CD4-positive, alpha-beta T cell treated with Interleukin-10 for 1 hour (primary cell): ENCODE data around the gene C1RL.

Experiments used
- DNase-seq: peaks from one replicate; pipeline ENCODE4 v3.0.0-alpha.2; 2020

C1RL gene

GRCh38 chr12:7091660-7092228 is 17.3 kb downstream of the C1RL start:
- no peak for DNase-seq

- DNase-seq = no peak
Observed at GRCh38 chr12:7091171-7091570, 17.8 kb downstream of the C1RL start.

GRCh38 chr12:7090222-7090998 is 18.6 kb downstream of the C1RL start:
- DNase-seq = no peak

- no peak for DNase-seq
Observed at GRCh38 chr12:7089196-7089871, 19.7 kb downstream of the C1RL start.

GRCh38 chr12:7083125-7083524 is 25.9 kb downstream of the C1RL start:
- DNase-seq = no peak

GRCh38 chr12:7081037-7081436 is 28.0 kb downstream of the C1RL start:
- no peak for DNase-seq

GRCh38 chr12:7079826-7080125 is 29.2 kb downstream of the C1RL start:
- no peak for DNase-seq

- DNase-seq = no peak
Observed at GRCh38 chr12:7078163-7078562, 30.9 kb downstream of the C1RL start.

- DNase-seq = no peak
Observed at GRCh38 chr12:7076493-7076892, 32.5 kb downstream of the C1RL start.

GRCh38 chr12:7075939-7076338 is 33.1 kb downstream of the C1RL start:
- no peak for DNase-seq

GRCh38 chr12:7075518-7075917 is 33.5 kb downstream of the C1RL start:
- no peak for DNase-seq

- no peak for DNase-seq
Observed at GRCh38 chr12:7073946-7074345, 35.1 kb downstream of the C1RL start.

GRCh38 chr12:7072554-7072953 is 36.5 kb downstream of the C1RL start:
- no peak for DNase-seq

GRCh38 chr12:7072035-7072434 is 37.0 kb downstream of the C1RL start:
- DNase-seq = no peak

GRCh38 chr12:7069386-7069785 is 39.6 kb downstream of the C1RL start:
- no peak for DNase-seq

GRCh38 chr12:7068994-7069346 is 40.0 kb downstream of the C1RL start:
- no peak for DNase-seq

- no peak for DNase-seq
Observed at GRCh38 chr12:7068240-7068993, 40.6 kb downstream of the C1RL start.

- DNase-seq = no peak
Observed at GRCh38 chr12:7067096-7067495, 41.9 kb downstream of the C1RL start.

GRCh38 chr12:7066596-7066995 is 42.4 kb downstream of the C1RL start:
- DNase-seq = no peak

- DNase-seq = no peak
Observed at GRCh38 chr12:7065073-7065623, 43.9 kb downstream of the C1RL start.

- no peak for DNase-seq
Observed at GRCh38 chr12:7064516-7064915, 44.5 kb downstream of the C1RL start.

GRCh38 chr12:7061596-7061995 is 47.4 kb downstream of the C1RL start:
- DNase-seq = no peak

- DNase-seq = no peak
Observed at GRCh38 chr12:7061138-7061537, 47.9 kb downstream of the C1RL start.
